ENCODE results near the gene HSD17B7. TPM values are rescaled to one million over a fixed set of nuclear protein-coding genes. Genes with fewer than 3 reads are reported as not detected.

HSD17B7 gene
- polyA plus RNA-seq, 1 donor from 2014 or later = 75.5 TPM

- Histone ChIP-seq H3K9ac (ENCODE audit: low read length) (no peak overlapping the region), H3K27me3 (ENCODE audit: insufficient read depth, low read depth, low read length) (no peaks in the 10 kb centered on the region), H2AFZ (ENCODE audit: low read depth, low read length) (no peak overlapping the region), H3K79me2 (replicated peaks; ENCODE audit: insufficient read depth, low read length) (no peaks in the 10 kb centered on the region), H3K36me3 (ENCODE audit: insufficient read depth, low read length) (no peaks in the 10 kb centered on the region), H4K20me1 (ENCODE audit: insufficient read depth) (no peaks in the 10 kb centered on the region), H3K4me3 (ENCODE audit: low read length) (no peak overlapping the region), H3K9me3 (ENCODE audit: low read length) (no peaks in the 10 kb centered on the region), H3K27ac (ENCODE audit: low read length) (no peak overlapping the region), H3K9me2 (ENCODE audit: insufficient read depth, low read length) (no peaks in the 10 kb centered on the region), H3F3A (ENCODE audit: insufficient read depth, low read length, poor library complexity, severe bottlenecking) (no peaks in the 10 kb centered on the region), H3K4me2 (ENCODE audit: low read length) (no peak overlapping the region)
- no peak for TF ChIP-seq EZH2 (IDR thresholded peaks at IDR 0.05; ENCODE audit: borderline replicate concordance, insufficient read depth, low read length, poor library complexity, severe bottlenecking)
- no peak for TF ChIP-seq MXI1 (conservative IDR thresholded peaks at IDR 0.05; ENCODE audit: poor library complexity, severe bottlenecking)
- no peak for TF ChIP-seq REST (IDR thresholded peaks at IDR 0.05; ENCODE audit: borderline replicate concordance)
- TF ChIP-seq POLR2AphosphoS5 (IDR thresholded peaks at IDR 0.05) = no peak
- TF ChIP-seq EP300 (conservative IDR thresholded peaks at IDR 0.05; ENCODE audit: poor library complexity, severe bottlenecking) = no peak
- TF ChIP-seq SMC3 (conservative IDR thresholded peaks at IDR 0.05; ENCODE audit: poor library complexity) = no peak
- TF ChIP-seq, protein P1, sequence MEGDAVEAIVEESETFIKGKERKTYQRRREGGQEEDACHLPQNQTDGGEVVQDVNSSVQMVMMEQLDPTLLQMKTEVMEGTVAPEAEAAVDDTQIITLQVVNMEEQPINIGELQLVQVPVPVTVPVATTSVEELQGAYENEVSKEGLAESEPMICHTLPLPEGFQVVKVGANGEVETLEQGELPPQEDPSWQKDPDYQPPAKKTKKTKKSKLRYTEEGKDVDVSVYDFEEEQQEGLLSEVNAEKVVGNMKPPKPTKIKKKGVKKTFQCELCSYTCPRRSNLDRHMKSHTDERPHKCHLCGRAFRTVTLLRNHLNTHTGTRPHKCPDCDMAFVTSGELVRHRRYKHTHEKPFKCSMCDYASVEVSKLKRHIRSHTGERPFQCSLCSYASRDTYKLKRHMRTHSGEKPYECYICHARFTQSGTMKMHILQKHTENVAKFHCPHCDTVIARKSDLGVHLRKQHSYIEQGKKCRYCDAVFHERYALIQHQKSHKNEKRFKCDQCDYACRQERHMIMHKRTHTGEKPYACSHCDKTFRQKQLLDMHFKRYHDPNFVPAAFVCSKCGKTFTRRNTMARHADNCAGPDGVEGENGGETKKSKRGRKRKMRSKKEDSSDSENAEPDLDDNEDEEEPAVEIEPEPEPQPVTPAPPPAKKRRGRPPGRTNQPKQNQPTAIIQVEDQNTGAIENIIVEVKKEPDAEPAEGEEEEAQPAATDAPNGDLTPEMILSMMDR (IDR thresholded peaks at IDR 0.05; ENCODE audit: poor library complexity, severe bottlenecking) = no peak
- no peak for TF ChIP-seq TAF1 (IDR thresholded peaks at IDR 0.05; ENCODE audit: low read depth)
- no peak for TF ChIP-seq RAD21 (conservative IDR thresholded peaks at IDR 0.05)
Observed at GRCh38 chr1:162753001-162753658, 37.4 kb upstream of the HSD17B7 start.

DNA sequence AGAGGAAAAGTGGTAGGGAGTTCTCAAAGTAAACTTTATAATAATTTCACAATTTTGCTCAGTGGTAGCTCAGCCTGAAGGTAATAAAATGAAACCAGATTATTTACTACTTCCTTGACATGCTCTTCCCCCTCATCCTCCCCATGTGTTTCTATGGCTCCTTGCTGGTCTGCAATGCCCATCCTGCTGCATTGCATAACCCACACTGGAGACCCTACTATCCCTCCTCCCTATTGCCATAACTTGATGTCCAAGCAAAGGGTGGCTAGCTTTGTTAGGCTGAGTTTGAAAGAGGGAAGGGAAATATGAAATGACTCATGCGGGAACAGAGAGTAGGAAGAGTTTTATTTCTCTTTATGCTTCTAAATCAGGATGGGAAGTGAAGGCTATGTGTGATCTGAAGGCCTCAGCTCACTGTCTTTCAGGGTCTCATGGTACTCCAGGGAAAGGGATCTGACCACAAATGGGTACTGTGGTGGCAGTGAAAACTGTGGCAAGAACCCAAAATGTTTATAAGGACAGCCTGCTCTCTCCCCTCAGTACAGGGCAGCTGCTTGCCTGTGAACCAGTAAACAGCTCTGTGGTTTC is 36.4 kb upstream of the HSD17B7 start:
- Histone ChIP-seq H3K36me3 (ENCODE audit: insufficient read depth, low read length) (no peaks in the 10 kb centered on the region), H3K9me3 (ENCODE audit: low read length) (no peaks in the 10 kb centered on the region), H3K9me2 (ENCODE audit: insufficient read depth, low read length) (no peaks in the 10 kb centered on the region), H3K4me3 (ENCODE audit: low read length) (no peak overlapping the region), H3K27me3 (ENCODE audit: insufficient read depth, low read depth, low read length) (no peaks in the 10 kb centered on the region), H3K9ac (ENCODE audit: low read length) (no peak overlapping the region), H4K20me1 (ENCODE audit: insufficient read depth) (no peaks in the 10 kb centered on the region), H3K79me2 (replicated peaks; ENCODE audit: insufficient read depth, low read length) (no peaks in the 10 kb centered on the region), H3K27ac (ENCODE audit: low read length) (no peak overlapping the region), H3F3A (ENCODE audit: insufficient read depth, low read length, poor library complexity, severe bottlenecking) (no peaks in the 10 kb centered on the region), H2AFZ (ENCODE audit: low read depth, low read length) (no peak overlapping the region), H3K4me2 (ENCODE audit: low read length) (no peak overlapping the region)
- TF ChIP-seq MXI1 (conservative IDR thresholded peaks at IDR 0.05; ENCODE audit: poor library complexity, severe bottlenecking) = no peak
- TF ChIP-seq EZH2 (IDR thresholded peaks at IDR 0.05; ENCODE audit: borderline replicate concordance, insufficient read depth, low read length, poor library complexity, severe bottlenecking) = no peak
- TF ChIP-seq SMC3 (conservative IDR thresholded peaks at IDR 0.05; ENCODE audit: poor library complexity) = no peak
- no peak for TF ChIP-seq TAF1 (IDR thresholded peaks at IDR 0.05; ENCODE audit: low read depth)
- TF ChIP-seq, protein P1 (IDR thresholded peaks at IDR 0.05; ENCODE audit: poor library complexity, severe bottlenecking) = no peak
- no peak for TF ChIP-seq REST (IDR thresholded peaks at IDR 0.05; ENCODE audit: borderline replicate concordance)
- no peak for TF ChIP-seq EP300 (conservative IDR thresholded peaks at IDR 0.05; ENCODE audit: poor library complexity, severe bottlenecking)
- no peak for TF ChIP-seq POLR2AphosphoS5 (IDR thresholded peaks at IDR 0.05)
- TF ChIP-seq RAD21 (conservative IDR thresholded peaks at IDR 0.05) = no peak

All from neural cell (in vitro differentiated cells).